Keratinocyte (primary cell): ENCODE measurements around the gene TPM4. TPM values are rescaled to one million over a fixed set of nuclear protein-coding genes. Genes with fewer than 3 reads are reported as not detected.

Experiments
- DNase-seq: peaks from one replicate; pipeline ENCODE4 v3.0.0-alpha.2; 2011; ENCODE audit warnings: low read depth, missing footprints, low spot score
- FAIRE-seq: peaks from 2 replicates; lab custom pipeline; 2011; peaks lifted over from hg19 to GRCh38; lab: Jason Lieb, UNC
- H2AFZ ChIP-seq: 2 replicates; pipeline ENCODE4 v1.6.0; 2012; ENCODE audit warnings: low read length, control low read depth, inconsistent platforms; ENCODE audit not compliant: control insufficient read depth
- H3K27ac ChIP-seq: 2 replicates; pipeline ENCODE4 v1.5.1; 2011; ENCODE audit warnings: low read length; ENCODE audit not compliant: control insufficient read depth, insufficient read depth
- H3K27me3 ChIP-seq: 3 replicates; pipeline ENCODE4 v1.6.0; 2011; ENCODE audit warnings: low read length; ENCODE audit not compliant: control insufficient read depth, insufficient read depth; ENCODE audit errors: extremely low read depth
- H3K36me3 ChIP-seq, 2 experiments: 2 replicates in 1 of 2; 3 replicates in 1 of 2; pipeline ENCODE4 v1.5.1; 2011; ENCODE audit warnings: low read length in 2 of 2, mild to moderate bottlenecking in 1 of 2; ENCODE audit not compliant: control insufficient read depth in 2 of 2, insufficient read depth in 2 of 2; ENCODE audit errors: extremely low read depth in 1 of 2
- H3K4me1 ChIP-seq: 3 replicates; pipeline ENCODE4 v1.5.1; 2011; ENCODE audit warnings: low read length; ENCODE audit not compliant: control insufficient read depth, insufficient read depth; ENCODE audit errors: extremely low read depth
- H3K4me2 ChIP-seq: 3 replicates; pipeline ENCODE4 v1.6.0; 2011; ENCODE audit warnings: low read depth, low read length; ENCODE audit not compliant: control insufficient read depth, insufficient read depth; ENCODE audit errors: extremely low read depth
- H3K4me3 ChIP-seq, 3 experiments: fragments of 200-600 bp in 1 of 3; sonication (generic) in 1 of 3; 2 replicates in 2 of 3; 3 replicates in 1 of 3; pipeline ENCODE4 v1.5.1; 2011 to 2016; ENCODE audit warnings: low read length in 3 of 3, mild to moderate bottlenecking in 3 of 3, control low read depth in 2 of 3, inconsistent platforms in 1 of 3, low read depth in 1 of 3, mixed read lengths in 1 of 3, mixed run types in 1 of 3, moderate library complexity in 1 of 3; ENCODE audit not compliant: control insufficient read depth in 2 of 3, insufficient read depth in 2 of 3; ENCODE audit errors: extremely low read depth in 1 of 3
- H3K79me2 ChIP-seq: 2 replicates; pipeline ENCODE4 v1.6.0; 2012; ENCODE audit warnings: low read length; ENCODE audit not compliant: control insufficient read depth, insufficient read depth
- H3K9ac ChIP-seq: 3 replicates; pipeline ENCODE4 v1.6.0; 2011; ENCODE audit warnings: low read length; ENCODE audit not compliant: control insufficient read depth, insufficient read depth; ENCODE audit errors: extremely low read depth
- H3K9me1 ChIP-seq: 3 replicates; pipeline ENCODE4 v1.6.0; 2011; ENCODE audit warnings: low read length; ENCODE audit not compliant: control insufficient read depth, insufficient read depth; ENCODE audit errors: extremely low read depth
- H3K9me3 ChIP-seq: 2 replicates; pipeline ENCODE4 v1.5.1; 2012; ENCODE audit warnings: low read depth, low read length; ENCODE audit not compliant: control insufficient read depth
- H4K20me1 ChIP-seq: 3 replicates; pipeline ENCODE4 v1.6.0; 2011; ENCODE audit warnings: low read length; ENCODE audit not compliant: control insufficient read depth, insufficient read depth; ENCODE audit errors: extremely low read depth
- CTCF ChIP-seq, 3 experiments: IDR thresholded peaks in 1 of 3; conservative IDR thresholded peaks in 1 of 3; optimal IDR thresholded peaks in 1 of 3; 2 replicates in 2 of 3; 3 replicates in 1 of 3; pipeline versions ENCODE3 to v1.5.1; 2011; ENCODE audit warnings: low read length in 3 of 3, mild to moderate bottlenecking in 3 of 3, moderate library complexity in 2 of 3, control low read depth in 1 of 3, inconsistent platforms in 1 of 3; ENCODE audit not compliant: insufficient read depth in 2 of 3; ENCODE audit errors: extremely low read depth in 1 of 3
- EZH2 ChIP-seq: IDR thresholded peaks from one replicate; pipeline ENCODE4 v1.6.1; 2012; ENCODE audit warnings: inconsistent platforms, mild to moderate bottlenecking, low read length, moderate library complexity
- dilution Hi-C: fragments of 300-500 bp; cut with MboI; formaldehyde crosslinking; loops from one replicate; pipeline ENCODE4 v1.7.0; 2020; ENCODE audit warnings: low sequenced_read_pairs; ENCODE audit not compliant: extremely low pct_ligation_motif_present
- polyA plus RNA-seq, 5 experiments: library from polyadenylated mRNA; depleted of rRNA in 3 of 5; stranded (reverse) in 3 of 5; stranded (forward) in 1 of 5; unstranded in 1 of 5; fragments of >200 nt; gene quantifications; 1 replicate in 1 of 5; 2 replicates in 3 of 5; 3 replicates in 1 of 5; pipeline versions ENCODE4 v1.2.1 to v1.2.3, GENCODE V29; 2011 to 2012; ENCODE audit warnings: missing spikeins in 2 of 5, low read depth in 1 of 5, low replicate concordance in 1 of 5

Gene TPM4
- polyA plus RNA-seq, 1 donor (not counting 4 experiments of a cell fraction or from before 2014, with no cell fraction given), result 646 TPM

GRCh38 chr19:16043156-16043757 is 33.0 kb upstream of the TPM4 start:
- Histone ChIP-seq H3K9me3 (no peaks in the 10 kb centered on the region), H3K27ac (no peak overlapping the region), H3K79me2 (no peaks in the 10 kb centered on the region), H3K4me3 (no peak overlapping the region), H2AFZ (no peak overlapping the region), H4K20me1 (no peaks in the 10 kb centered on the region), H3K9ac (no peak overlapping the region), H3K36me3 (no peaks in the 10 kb centered on the region), H3K4me1 (no peaks in the 10 kb centered on the region), H3K4me2 (no peak overlapping the region), H3K27me3 (no peaks in the 10 kb centered on the region), H3K9me1 (no peaks in the 10 kb centered on the region)
- no peak for TF ChIP-seq CTCF (optimal IDR thresholded peaks at IDR 0.05 in 1 of 3, IDR thresholded peaks at IDR 0.05 in 1 of 3, conservative IDR thresholded peaks at IDR 0.05 in 1 of 3; ENCODE audit: extremely low read depth in 1 of 3, insufficient read depth in 2 of 3, low read length in 3 of 3)
- dilution Hi-C loops, result no loop called here
- no peak for DNase-seq
- FAIRE-seq, result no peak

GRCh38 chr19:16044746-16045145 is 31.5 kb upstream of the TPM4 start:
- Histone ChIP-seq H4K20me1 (no peaks in the 10 kb centered on the region), H3K4me2 (no peak overlapping the region), H3K4me1 (no peaks in the 10 kb centered on the region), H3K9ac (no peak overlapping the region), H3K27ac (no peak overlapping the region), H3K9me1 (no peaks in the 10 kb centered on the region), H3K9me3 (no peaks in the 10 kb centered on the region), H3K27me3 (no peaks in the 10 kb centered on the region), H3K79me2 (no peaks in the 10 kb centered on the region), H3K4me3 (no peak overlapping the region), H3K36me3 (no peaks in the 10 kb centered on the region), H2AFZ (no peak overlapping the region)
- DNase-seq, result no peak
- TF ChIP-seq EZH2, result no peak
- TF ChIP-seq CTCF (optimal IDR thresholded peaks at IDR 0.05 in 1 of 3, IDR thresholded peaks at IDR 0.05 in 1 of 3, conservative IDR thresholded peaks at IDR 0.05 in 1 of 3; ENCODE audit: extremely low read depth in 1 of 3, insufficient read depth in 2 of 3, low read length in 3 of 3), result no peak
- dilution Hi-C loops, result no loop called here
- no peak for FAIRE-seq
